Measurements from ENCODE around the gene RBBP8.

RBBP8 gene

GRCh38 chr18:23003289-23003688 is 70.2 kb downstream of the RBBP8 start:
- H2BK15ac ChIP-seq (ENCODE audit: low read length), result no peak overlapping the region
- no peak overlapping the region for H2BK120ac ChIP-seq (ENCODE audit: low read depth, low read length)
- WGBS, 2 donors (ENCODE audit: extremely low coverage in 2 of 2, insufficient read length in 2 of 2, insufficient replicate concordance in 1 of 2), result 100% methylated on average over 1 of the region's 3 CpGs
- DNase-seq (ENCODE audit: low spot score), result no peak
- no peak overlapping the region for H2AFZ ChIP-seq (ENCODE audit: low read length)
- no peak overlapping the region for H3K14ac ChIP-seq (ENCODE audit: low read length)
- no peaks in the 10 kb centered on the region for H3K27me3 ChIP-seq (ENCODE audit: control insufficient read depth in 3 of 3, insufficient read depth in 3 of 3, low read depth in 1 of 3, low read length in 3 of 3)
- H3K4me1 ChIP-seq (ENCODE audit: control insufficient read depth in 2 of 2, insufficient read depth in 1 of 2, low read depth in 1 of 2, low read length in 2 of 2), result no peaks in the 10 kb centered on the region
- H2BK5ac ChIP-seq (ENCODE audit: low read length), result no peak overlapping the region
- H2AK5ac ChIP-seq (ENCODE audit: low read depth, low read length), result no peak overlapping the region
- no peaks in the 10 kb centered on the region for H3K79me1 ChIP-seq (ENCODE audit: low read depth, low read length)
- H4K91ac ChIP-seq (ENCODE audit: low read depth, low read length, poor library complexity), result no peak overlapping the region
- H3K4me3 ChIP-seq (ENCODE audit: low read length in 2 of 2), result no peak overlapping the region
- H3K4ac ChIP-seq (ENCODE audit: low read length), result no peak overlapping the region
- no peak overlapping the region for H2BK12ac ChIP-seq (ENCODE audit: low read length)
- H3K23ac ChIP-seq (ENCODE audit: low read depth, low read length, poor library complexity), result no peak overlapping the region
- H3K9me3 ChIP-seq (replicated peaks in 1 of 2; ENCODE audit: control insufficient read depth in 2 of 2, insufficient read depth in 1 of 2, low read depth in 1 of 2, low read length in 2 of 2), result no peaks in the 10 kb centered on the region
- H3K27ac ChIP-seq (replicated peaks; ENCODE audit: low read length), result no peak overlapping the region
- no peak overlapping the region for H3K4me2 ChIP-seq (ENCODE audit: insufficient read depth, low read length, poor library complexity, severe bottlenecking)
- peaks cover 6 to 81% of the 10 kb centered on the region in 2 donors for H3K36me3 ChIP-seq (replicated peaks in 1 of 2; ENCODE audit: control insufficient read depth in 2 of 2, insufficient read depth in 2 of 2, low read length in 2 of 2)
- H3K9ac ChIP-seq (ENCODE audit: low read depth, low read length, poor library complexity), result no peak overlapping the region
- H4K8ac ChIP-seq (ENCODE audit: low read depth, low read length), result no peak overlapping the region
- no peak overlapping the region for H3K18ac ChIP-seq (ENCODE audit: low read length)

GRCh38 chr18:23012249-23012648 is 79.1 kb downstream of the RBBP8 start:
- Histone ChIP-seq H3K36me3 (replicated peaks in 1 of 2; ENCODE audit: control insufficient read depth in 2 of 2, insufficient read depth in 2 of 2, low read length in 2 of 2) (peaks cover 6 to 55% of the 10 kb centered on the region in 2 donors), H2AFZ (ENCODE audit: low read length) (no peak overlapping the region), H3K79me1 (ENCODE audit: low read depth, low read length) (no peaks in the 10 kb centered on the region), H3K4me3 (ENCODE audit: low read length in 2 of 2) (no peak overlapping the region), H3K27ac (replicated peaks; ENCODE audit: low read length) (no peak overlapping the region), H3K4me1 (ENCODE audit: control insufficient read depth in 2 of 2, insufficient read depth in 1 of 2, low read depth in 1 of 2, low read length in 2 of 2) (no peaks in the 10 kb centered on the region), H3K4me2 (ENCODE audit: insufficient read depth, low read length, poor library complexity, severe bottlenecking) (no peak overlapping the region), H3K4ac (ENCODE audit: low read length) (no peak overlapping the region), H2BK5ac (ENCODE audit: low read length) (no peak overlapping the region), H4K91ac (ENCODE audit: low read depth, low read length, poor library complexity) (no peak overlapping the region), H3K9me3 (replicated peaks in 1 of 2; ENCODE audit: control insufficient read depth in 2 of 2, insufficient read depth in 1 of 2, low read depth in 1 of 2, low read length in 2 of 2) (no peaks in the 10 kb centered on the region), H2BK12ac (ENCODE audit: low read length) (no peak overlapping the region), H3K9ac (ENCODE audit: low read depth, low read length, poor library complexity) (no peak overlapping the region), H2BK15ac (ENCODE audit: low read length) (no peak overlapping the region), H2AK5ac (ENCODE audit: low read depth, low read length) (no peak overlapping the region), H4K8ac (ENCODE audit: low read depth, low read length) (no peak overlapping the region), H3K27me3 (ENCODE audit: control insufficient read depth in 3 of 3, insufficient read depth in 3 of 3, low read depth in 1 of 3, low read length in 3 of 3) (no peaks in the 10 kb centered on the region), H2BK120ac (ENCODE audit: low read depth, low read length) (no peak overlapping the region), H3K18ac (ENCODE audit: low read length) (no peak overlapping the region), H3K23ac (ENCODE audit: low read depth, low read length, poor library complexity) (no peak overlapping the region), H3K14ac (ENCODE audit: low read length) (no peak overlapping the region)
- WGBS, 2 donors (ENCODE audit: extremely low coverage in 2 of 2, insufficient read length in 2 of 2, insufficient replicate concordance in 1 of 2), result no CpG with 5 or more reads among the region's 1 CpG
- DNase-seq (ENCODE audit: low spot score), result no peak

- Histone ChIP-seq H3K79me1 (ENCODE audit: low read depth, low read length) (no peaks in the 10 kb centered on the region), H3K18ac (ENCODE audit: low read length) (no peak overlapping the region), H2BK120ac (ENCODE audit: low read depth, low read length) (no peak overlapping the region), H2BK15ac (ENCODE audit: low read length) (no peak overlapping the region), H3K4me3 (ENCODE audit: low read length in 2 of 2) (no peak overlapping the region), H3K27ac (replicated peaks; ENCODE audit: low read length) (no peak overlapping the region), H2BK12ac (ENCODE audit: low read length) (no peak overlapping the region), H2BK5ac (ENCODE audit: low read length) (no peak overlapping the region), H3K14ac (ENCODE audit: low read length) (no peak overlapping the region), H3K4me1 (ENCODE audit: control insufficient read depth in 2 of 2, insufficient read depth in 1 of 2, low read depth in 1 of 2, low read length in 2 of 2) (no peaks in the 10 kb centered on the region), H4K8ac (ENCODE audit: low read depth, low read length) (no peak overlapping the region), H3K27me3 (ENCODE audit: control insufficient read depth in 3 of 3, insufficient read depth in 3 of 3, low read depth in 1 of 3, low read length in 3 of 3) (no peaks in the 10 kb centered on the region), H4K91ac (ENCODE audit: low read depth, low read length, poor library complexity) (no peak overlapping the region), H3K4me2 (ENCODE audit: insufficient read depth, low read length, poor library complexity, severe bottlenecking) (no peak overlapping the region), H2AK5ac (ENCODE audit: low read depth, low read length) (no peak overlapping the region), H3K4ac (ENCODE audit: low read length) (no peak overlapping the region), H3K9ac (ENCODE audit: low read depth, low read length, poor library complexity) (no peak overlapping the region), H2AFZ (ENCODE audit: low read length) (no peak overlapping the region), H3K9me3 (replicated peaks in 1 of 2; ENCODE audit: control insufficient read depth in 2 of 2, insufficient read depth in 1 of 2, low read depth in 1 of 2, low read length in 2 of 2) (no peaks in the 10 kb centered on the region), H3K36me3 (replicated peaks in 1 of 2; ENCODE audit: control insufficient read depth in 2 of 2, insufficient read depth in 2 of 2, low read length in 2 of 2) (peaks cover 2 to 69% of the 10 kb centered on the region in 2 donors), H3K23ac (ENCODE audit: low read depth, low read length, poor library complexity) (no peak overlapping the region)
- WGBS, 2 donors (ENCODE audit: extremely low coverage in 2 of 2, insufficient read length in 2 of 2, insufficient replicate concordance in 1 of 2), result no CpG with 5 or more reads among the region's 5 CpGs
- DNase-seq (ENCODE audit: low spot score), result no peak
These were observed 87.6 kb downstream of the RBBP8 start for GRCh38 chr18:23020555-23021294.

- no peak overlapping the region for H3K23ac ChIP-seq (ENCODE audit: low read depth, low read length, poor library complexity)
- H3K79me1 ChIP-seq (ENCODE audit: low read depth, low read length), result no peaks in the 10 kb centered on the region
- no CpG with 5 or more reads among the region's 2 CpGs for WGBS, 2 donors (ENCODE audit: extremely low coverage in 2 of 2, insufficient read length in 2 of 2, insufficient replicate concordance in 1 of 2)
- H2BK12ac ChIP-seq (ENCODE audit: low read length), result no peak overlapping the region
- H3K27ac ChIP-seq (replicated peaks; ENCODE audit: low read length), result no peak overlapping the region
- H2AK5ac ChIP-seq (ENCODE audit: low read depth, low read length), result no peak overlapping the region
- no peak overlapping the region for H2AFZ ChIP-seq (ENCODE audit: low read length)
- H3K14ac ChIP-seq (ENCODE audit: low read length), result no peak overlapping the region
- H3K4me1 ChIP-seq (ENCODE audit: control insufficient read depth in 2 of 2, insufficient read depth in 1 of 2, low read depth in 1 of 2, low read length in 2 of 2), result no peaks in the 10 kb centered on the region
- H2BK15ac ChIP-seq (ENCODE audit: low read length), result no peak overlapping the region
- H3K36me3 ChIP-seq (replicated peaks in 1 of 2; ENCODE audit: control insufficient read depth in 2 of 2, insufficient read depth in 2 of 2, low read length in 2 of 2), result peaks cover 2 to 74% of the 10 kb centered on the region in 2 donors
- DNase-seq (ENCODE audit: low spot score), result no peak
- H3K18ac ChIP-seq (ENCODE audit: low read length), result no peak overlapping the region
- H4K91ac ChIP-seq (ENCODE audit: low read depth, low read length, poor library complexity), result no peak overlapping the region
- no peaks in the 10 kb centered on the region for H3K27me3 ChIP-seq (ENCODE audit: control insufficient read depth in 3 of 3, insufficient read depth in 3 of 3, low read depth in 1 of 3, low read length in 3 of 3)
- no peak overlapping the region for H3K4me3 ChIP-seq (ENCODE audit: low read length in 2 of 2)
- H3K4ac ChIP-seq (ENCODE audit: low read length), result no peak overlapping the region
- no peak overlapping the region for H2BK120ac ChIP-seq (ENCODE audit: low read depth, low read length)
- no peaks in the 10 kb centered on the region for H3K9me3 ChIP-seq (replicated peaks in 1 of 2; ENCODE audit: control insufficient read depth in 2 of 2, insufficient read depth in 1 of 2, low read depth in 1 of 2, low read length in 2 of 2)
- no peak overlapping the region for H2BK5ac ChIP-seq (ENCODE audit: low read length)
- H3K4me2 ChIP-seq (ENCODE audit: insufficient read depth, low read length, poor library complexity, severe bottlenecking), result no peak overlapping the region
- H3K9ac ChIP-seq (ENCODE audit: low read depth, low read length, poor library complexity), result no peak overlapping the region
- no peak overlapping the region for H4K8ac ChIP-seq (ENCODE audit: low read depth, low read length)
These were observed 88.5 kb downstream of the RBBP8 start for GRCh38 chr18:23021623-23022022.
